Prostate gland (tissue), 2 donors: ENCODE measurements around the gene GRID2.

Source experiments
- POLR2A ChIP-seq: fragments of 450-650 bp; IDR thresholded peaks from one replicate; pipeline ENCODE4 v1.6.1; 2016; ENCODE audit warnings: antibody characterized with exemption, mild to moderate bottlenecking
- POLR2AphosphoS5 ChIP-seq: sonication (generic); formaldehyde crosslinking; IDR thresholded peaks from one replicate; pipeline ENCODE4 v1.6.1; 2017; ENCODE audit warnings: antibody characterized with exemption
- TF ChIP-seq, protein P1 (sequence below), 4 experiments: fragments of 200-600 bp in 2 of 4; fragments of 450-650 bp in 2 of 4; sonication (generic) in 2 of 4; IDR thresholded peaks; 1 replicate in 3 of 4; 2 replicates in 1 of 4; pipeline ENCODE4 v1.5.1; 2016 to 2019; ENCODE audit warnings: antibody characterized with exemption in 4 of 4, mild to moderate bottlenecking in 2 of 4, moderate library complexity in 2 of 4

GRCh38 chr4:92382128-92382527 lies 78.4 kb downstream of the GRID2 start:
- TF ChIP-seq, protein P1, sequence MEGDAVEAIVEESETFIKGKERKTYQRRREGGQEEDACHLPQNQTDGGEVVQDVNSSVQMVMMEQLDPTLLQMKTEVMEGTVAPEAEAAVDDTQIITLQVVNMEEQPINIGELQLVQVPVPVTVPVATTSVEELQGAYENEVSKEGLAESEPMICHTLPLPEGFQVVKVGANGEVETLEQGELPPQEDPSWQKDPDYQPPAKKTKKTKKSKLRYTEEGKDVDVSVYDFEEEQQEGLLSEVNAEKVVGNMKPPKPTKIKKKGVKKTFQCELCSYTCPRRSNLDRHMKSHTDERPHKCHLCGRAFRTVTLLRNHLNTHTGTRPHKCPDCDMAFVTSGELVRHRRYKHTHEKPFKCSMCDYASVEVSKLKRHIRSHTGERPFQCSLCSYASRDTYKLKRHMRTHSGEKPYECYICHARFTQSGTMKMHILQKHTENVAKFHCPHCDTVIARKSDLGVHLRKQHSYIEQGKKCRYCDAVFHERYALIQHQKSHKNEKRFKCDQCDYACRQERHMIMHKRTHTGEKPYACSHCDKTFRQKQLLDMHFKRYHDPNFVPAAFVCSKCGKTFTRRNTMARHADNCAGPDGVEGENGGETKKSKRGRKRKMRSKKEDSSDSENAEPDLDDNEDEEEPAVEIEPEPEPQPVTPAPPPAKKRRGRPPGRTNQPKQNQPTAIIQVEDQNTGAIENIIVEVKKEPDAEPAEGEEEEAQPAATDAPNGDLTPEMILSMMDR (IDR thresholded peaks at IDR 0.05), result no peak
- no peak for TF ChIP-seq POLR2A
- TF ChIP-seq POLR2AphosphoS5, result no peak
